GM06990 (cell line): ENCODE data around the gene DNAJC13.

ENCODE experiments used
- DNase-seq: peaks from one replicate; pipeline ENCODE4 v3.0.0-alpha.2; 2011; ENCODE audit not compliant: insufficient read length; ENCODE audit errors: extremely low read depth
- H3K27me3 ChIP-seq: replicated peaks from 2 replicates; pipeline ENCODE4 v1.6.0; 2011; ENCODE audit warnings: low read length; ENCODE audit not compliant: control insufficient read depth, insufficient read depth
- H3K36me3 ChIP-seq: 2 replicates; pipeline ENCODE4 v1.5.1; 2011; ENCODE audit warnings: low read length; ENCODE audit not compliant: control insufficient read depth, insufficient read depth
- H3K4me3 ChIP-seq: replicated peaks from 2 replicates; pipeline ENCODE4 v1.5.1; 2011; ENCODE audit warnings: low read depth, mild to moderate bottlenecking, control low read depth, low read length
- CTCF ChIP-seq: IDR thresholded peaks from 2 replicates; pipeline ENCODE4 v1.5.1; 2011; ENCODE audit warnings: low read length, control low read depth, mild to moderate bottlenecking, inconsistent platforms; ENCODE audit not compliant: insufficient read depth, poor library complexity, severe bottlenecking

DNAJC13 gene

GRCh38 chr3:132445817-132446216 lies 28.5 kb downstream of the DNAJC13 start:
- no peak for DNase-seq
- no peak overlapping the region for H3K4me3 ChIP-seq
- no peak for TF ChIP-seq CTCF

GRCh38 chr3:132448216-132448961 lies 31.1 kb downstream of the DNAJC13 start:
- H3K4me3 ChIP-seq, result no peak overlapping the region
- peaks cover 2% of the 10 kb centered on the region; the same call in 1 of the 2 replicates for H3K36me3 ChIP-seq
- no peak for DNase-seq

More at GRCh38 chr3:132445817-132446216, 28.5 kb downstream of the DNAJC13 start:
- Histone ChIP-seq H3K27me3 (no peaks in the 10 kb centered on the region), H3K36me3 (peaks cover 1% of the 10 kb centered on the region; the same call in 1 of the 2 replicates)

GRCh38 chr3:132456136-132456535 lies 38.8 kb downstream of the DNAJC13 start:
- H3K27me3 ChIP-seq, result no peaks in the 10 kb centered on the region
- H3K36me3 ChIP-seq, result peaks cover 4% of the 10 kb centered on the region
- H3K4me3 ChIP-seq, result no peak overlapping the region
- DNase-seq, result no peak
- no peak for TF ChIP-seq CTCF

More at GRCh38 chr3:132448216-132448961, 31.1 kb downstream of the DNAJC13 start:
- H3K27me3 ChIP-seq, result no peaks in the 10 kb centered on the region
- TF ChIP-seq CTCF, result no peak

GRCh38 chr3:132456571-132456970 lies 39.3 kb downstream of the DNAJC13 start:
- H3K27me3 ChIP-seq, result no peaks in the 10 kb centered on the region
- no peak overlapping the region for H3K4me3 ChIP-seq
- H3K36me3 ChIP-seq, result peaks cover 5% of the 10 kb centered on the region
- TF ChIP-seq CTCF, result no peak
- no peak for DNase-seq

GRCh38 chr3:132457286-132457685 lies 40.0 kb downstream of the DNAJC13 start:
- no peak for DNase-seq
- Histone ChIP-seq H3K4me3 (no peak overlapping the region), H3K36me3 (peaks cover 6% of the 10 kb centered on the region), H3K27me3 (no peaks in the 10 kb centered on the region)
- no peak for TF ChIP-seq CTCF
